Measurements from ENCODE around the gene TMEM45A. TPM values are rescaled to one million over a fixed set of nuclear protein-coding genes. Genes with fewer than 3 reads are reported as not detected.

The TMEM45A gene
- total RNA-seq, 1 donor from 2014 or later, result 30.9 TPM

DNA sequence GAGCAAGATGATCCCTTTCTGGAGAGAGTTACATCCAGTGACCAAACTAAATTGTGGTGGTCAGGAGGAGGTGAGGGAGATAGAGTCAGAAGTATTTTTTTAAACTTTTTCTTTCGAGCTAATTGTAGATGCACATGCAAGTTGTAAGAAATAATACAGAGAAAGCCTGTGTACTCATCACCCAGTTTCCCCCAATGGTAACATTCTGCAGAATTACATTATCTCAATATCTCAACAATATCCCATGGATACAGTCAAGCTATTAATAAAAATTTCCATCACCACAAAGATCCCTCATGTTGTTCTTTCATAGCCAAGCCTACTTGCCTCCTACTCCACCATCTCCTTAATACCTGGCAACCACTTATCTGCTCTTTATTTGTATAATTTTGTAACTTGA is 3.3 kb upstream of the TMEM45A start:
- Histone ChIP-seq H3K9me3 (no peaks in the 10 kb centered on the region), H3K4me3 (no peak overlapping the region), H3K36me3 (no peaks in the 10 kb centered on the region), H3K4me1 (peaks cover 0 to 7% of the 10 kb centered on the region in 2 donors), H3K27me3 (no peaks in the 10 kb centered on the region), H3K27ac (no peak overlapping the region)
- intact Hi-C loops (cut with DNase I), result no loop called here
- DNase-seq (ENCODE audit: low spot score in 2 of 2), result no peak
- TF ChIP-seq, protein P1, sequence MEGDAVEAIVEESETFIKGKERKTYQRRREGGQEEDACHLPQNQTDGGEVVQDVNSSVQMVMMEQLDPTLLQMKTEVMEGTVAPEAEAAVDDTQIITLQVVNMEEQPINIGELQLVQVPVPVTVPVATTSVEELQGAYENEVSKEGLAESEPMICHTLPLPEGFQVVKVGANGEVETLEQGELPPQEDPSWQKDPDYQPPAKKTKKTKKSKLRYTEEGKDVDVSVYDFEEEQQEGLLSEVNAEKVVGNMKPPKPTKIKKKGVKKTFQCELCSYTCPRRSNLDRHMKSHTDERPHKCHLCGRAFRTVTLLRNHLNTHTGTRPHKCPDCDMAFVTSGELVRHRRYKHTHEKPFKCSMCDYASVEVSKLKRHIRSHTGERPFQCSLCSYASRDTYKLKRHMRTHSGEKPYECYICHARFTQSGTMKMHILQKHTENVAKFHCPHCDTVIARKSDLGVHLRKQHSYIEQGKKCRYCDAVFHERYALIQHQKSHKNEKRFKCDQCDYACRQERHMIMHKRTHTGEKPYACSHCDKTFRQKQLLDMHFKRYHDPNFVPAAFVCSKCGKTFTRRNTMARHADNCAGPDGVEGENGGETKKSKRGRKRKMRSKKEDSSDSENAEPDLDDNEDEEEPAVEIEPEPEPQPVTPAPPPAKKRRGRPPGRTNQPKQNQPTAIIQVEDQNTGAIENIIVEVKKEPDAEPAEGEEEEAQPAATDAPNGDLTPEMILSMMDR (IDR thresholded peaks at IDR 0.05), result no peak

DNA sequence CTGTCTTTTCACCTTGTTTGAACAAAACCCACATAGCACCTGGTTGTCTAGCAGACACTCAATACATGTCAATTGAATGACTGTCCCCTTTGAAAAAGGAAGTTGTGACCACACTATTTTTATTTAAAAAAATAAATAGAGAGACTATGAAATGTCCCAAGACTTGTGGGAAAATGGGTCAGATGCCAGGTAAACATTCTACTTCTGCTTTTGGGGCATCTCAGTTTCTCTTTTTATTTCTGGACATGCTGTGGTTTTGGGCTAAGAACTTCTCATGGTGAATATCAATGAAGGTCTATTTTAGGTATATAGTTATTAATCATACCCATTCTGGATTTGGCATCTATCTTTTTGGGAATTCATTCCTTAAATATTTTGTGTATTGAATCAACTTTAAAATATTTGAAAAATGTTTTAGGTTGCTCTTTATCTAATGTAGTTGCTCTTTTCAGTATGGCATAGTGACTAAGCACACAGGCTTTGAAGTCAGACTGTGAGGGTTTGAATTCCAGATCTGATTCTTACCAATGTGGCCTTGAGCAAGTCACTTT is 4.4 kb downstream of the TMEM45A start:
- TF ChIP-seq, protein P1 (IDR thresholded peaks at IDR 0.05), result no peak
- peaks cover 0 to 9% of the 10 kb centered on the region in 2 donors for H3K9me3 ChIP-seq

DNA sequence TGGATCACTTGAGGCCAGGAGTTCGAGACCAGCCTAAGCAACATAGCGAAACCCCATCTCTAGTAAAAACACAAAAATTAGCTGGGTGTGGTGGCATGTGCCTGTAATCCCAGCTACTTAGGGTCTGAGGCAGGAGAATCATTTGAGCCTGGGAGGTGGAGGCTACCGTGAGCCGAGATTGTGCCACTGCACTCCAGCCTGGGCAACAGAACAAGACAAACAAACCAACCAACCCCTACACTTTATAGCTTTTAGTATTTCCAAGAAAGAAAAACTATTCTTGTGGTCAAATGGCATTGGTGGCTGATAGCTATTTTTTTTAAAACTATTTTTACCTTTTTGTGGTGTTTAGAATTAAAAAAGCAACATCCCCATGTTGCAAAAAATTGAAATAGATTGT is 7.2 kb downstream of the TMEM45A start:
- DNase-seq (ENCODE audit: low spot score in 2 of 2), result no peak
- TF ChIP-seq, protein P1 (IDR thresholded peaks at IDR 0.05), result no peak
- Histone ChIP-seq H3K4me3 (no peak overlapping the region), H3K36me3 (no peaks in the 10 kb centered on the region), H3K4me1 (no peaks in the 10 kb centered on the region), H3K27ac (no peak overlapping the region), H3K9me3 (peaks cover 0 to 9% of the 10 kb centered on the region in 2 donors), H3K27me3 (no peaks in the 10 kb centered on the region)
- intact Hi-C loops (cut with DNase I), result no loop called here

More for the DNA sequence above, 4.4 kb downstream of the TMEM45A start:
- Histone ChIP-seq H3K36me3 (no peaks in the 10 kb centered on the region), H3K4me3 (no peak overlapping the region), H3K4me1 (peaks cover 0 to 5% of the 10 kb centered on the region in 2 donors), H3K27ac (no peak overlapping the region), H3K27me3 (no peaks in the 10 kb centered on the region)
- DNase-seq (ENCODE audit: low spot score in 2 of 2), result no peak
- intact Hi-C loops (cut with DNase I), result no loop called here

DNA sequence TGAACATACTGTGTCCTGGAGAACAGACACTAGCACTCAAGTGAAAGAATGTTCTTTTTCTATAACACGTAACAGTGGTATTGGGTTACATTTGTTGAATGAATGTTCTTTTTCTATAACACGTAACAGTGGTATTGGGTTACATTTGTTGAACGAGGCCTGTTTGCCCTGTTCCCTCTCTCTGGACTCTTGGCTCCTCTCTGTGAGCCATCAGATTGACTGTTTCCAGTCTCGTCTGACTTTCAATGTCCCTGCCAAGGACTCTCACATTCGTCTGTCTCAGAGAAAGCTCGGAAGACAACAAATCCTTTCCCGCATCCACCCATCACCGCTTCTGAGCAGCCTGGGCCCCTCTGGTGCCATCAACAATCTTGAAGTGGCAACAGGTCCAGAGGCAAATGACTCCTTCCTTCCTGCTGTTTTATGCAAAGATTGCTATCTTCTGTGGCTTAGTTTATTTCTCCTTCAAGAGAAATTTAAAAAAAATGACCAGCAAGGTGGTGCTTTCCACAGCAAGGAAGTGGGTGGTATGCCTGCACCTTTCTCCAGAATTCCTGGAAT is 8.0 kb downstream of the TMEM45A start:
- no peak overlapping the region for H3K27ac ChIP-seq
- DNase-seq (ENCODE audit: low spot score in 2 of 2), result no peak
- intact Hi-C loops (cut with DNase I), result no loop called here

DNA sequence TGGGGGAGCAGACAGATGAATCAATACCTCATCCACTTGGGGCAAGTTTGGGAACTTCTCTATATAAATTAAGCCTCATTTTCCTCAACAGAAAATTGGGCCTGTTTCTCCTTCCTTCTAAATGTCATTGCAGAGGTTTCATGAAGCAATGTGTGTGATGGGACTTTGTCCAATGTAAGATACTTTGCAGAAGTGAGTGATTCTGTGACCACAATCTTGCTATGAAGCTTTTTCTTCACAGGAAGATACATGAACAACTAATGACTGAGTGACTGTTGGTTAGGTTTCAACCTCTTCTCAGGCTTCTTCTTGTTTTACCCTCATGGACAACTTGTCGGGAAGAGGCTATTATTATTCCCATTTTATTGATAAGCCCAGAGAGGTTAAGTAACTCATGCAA is 11.0 kb downstream of the TMEM45A start:
- TF ChIP-seq, protein P1 (IDR thresholded peaks at IDR 0.05), result no peak
- H3K4me3 ChIP-seq, result no peak overlapping the region
- peaks cover 0 to 27% of the 10 kb centered on the region in 2 donors for H3K9me3 ChIP-seq
- no peak for DNase-seq (ENCODE audit: low spot score in 2 of 2)
- H3K36me3 ChIP-seq, result no peaks in the 10 kb centered on the region
- no peaks in the 10 kb centered on the region for H3K4me1 ChIP-seq
- intact Hi-C loops (cut with DNase I), result no loop called here
- H3K27ac ChIP-seq, result no peak overlapping the region
- H3K27me3 ChIP-seq, result no peaks in the 10 kb centered on the region

More for the DNA sequence above, 8.0 kb downstream of the TMEM45A start:
- no peaks in the 10 kb centered on the region for H3K27me3 ChIP-seq
- H3K4me1 ChIP-seq, result no peaks in the 10 kb centered on the region
- no peaks in the 10 kb centered on the region for H3K36me3 ChIP-seq
- peaks cover 0 to 9% of the 10 kb centered on the region in 2 donors for H3K9me3 ChIP-seq
- TF ChIP-seq, protein P1 (IDR thresholded peaks at IDR 0.05), result no peak
- H3K4me3 ChIP-seq, result no peak overlapping the region
